ENCODE measurements around the gene RAB4A.
"Not testable (repeated sequence)": the region's sequence is repeated elsewhere in the genome, so short reads cannot be mapped to it uniquely, and the experiment has no call there.

The RAB4A gene

GRCh38 chr1:229281339-229281926, 10.5 kb downstream of the RAB4A start:
- Histone ChIP-seq H3K4me1 (ENCODE audit: control insufficient read depth in 2 of 2, insufficient read depth in 2 of 2, low read length in 2 of 2) (peaks cover 4 to 36% of the 10 kb centered on the region in 2 donors), H3K9ac (ENCODE audit: low read depth in 1 of 2, low read length in 2 of 2) (no peak overlapping the region), H3K36me3 (ENCODE audit: control insufficient read depth in 2 of 2, insufficient read depth in 2 of 2, low read length in 2 of 2) (peaks cover 0 to 7% of the 10 kb centered on the region in 2 donors), H3K27ac (ENCODE audit: low read depth in 2 of 2, low read length in 2 of 2) (peak overlapping the region; percentile 6 to 54), H3K9me3 (ENCODE audit: control insufficient read depth in 2 of 2, low read length in 2 of 2) (no peaks in the 10 kb centered on the region), H3K4me3 (ENCODE audit: low read length in 2 of 2) (no peak overlapping the region), H3K27me3 (ENCODE audit: control insufficient read depth in 2 of 2, insufficient read depth in 2 of 2, low read length in 2 of 2) (no peaks in the 10 kb centered on the region)

- peaks cover 0 to 4% of the 10 kb centered on the region in 2 donors for H3K36me3 ChIP-seq (ENCODE audit: control insufficient read depth in 2 of 2, insufficient read depth in 2 of 2, low read length in 2 of 2)
- peaks cover 4 to 33% of the 10 kb centered on the region in 2 donors for H3K4me1 ChIP-seq (ENCODE audit: control insufficient read depth in 2 of 2, insufficient read depth in 2 of 2, low read length in 2 of 2)
- H3K9ac ChIP-seq (ENCODE audit: low read depth in 1 of 2, low read length in 2 of 2): no peak overlapping the region
- no peak overlapping the region for H3K27ac ChIP-seq (ENCODE audit: low read depth in 2 of 2, low read length in 2 of 2)
- no peak overlapping the region for H3K4me3 ChIP-seq (ENCODE audit: low read length in 2 of 2)
- no peaks in the 10 kb centered on the region for H3K27me3 ChIP-seq (ENCODE audit: control insufficient read depth in 2 of 2, insufficient read depth in 2 of 2, low read length in 2 of 2)
- H3K9me3 ChIP-seq (ENCODE audit: control insufficient read depth in 2 of 2, low read length in 2 of 2): no peaks in the 10 kb centered on the region
These were observed 11.4 kb downstream of the RAB4A start for GRCh38 chr1:229282295-229282823.

- H3K4me1 ChIP-seq (ENCODE audit: control insufficient read depth in 2 of 2, insufficient read depth in 2 of 2, low read length in 2 of 2): peaks cover 4 to 32% of the 10 kb centered on the region in 2 donors
- H3K4me3 ChIP-seq (ENCODE audit: low read length in 2 of 2): no peak overlapping the region
- no peaks in the 10 kb centered on the region for H3K27me3 ChIP-seq (ENCODE audit: control insufficient read depth in 2 of 2, insufficient read depth in 2 of 2, low read length in 2 of 2)
- no peaks in the 10 kb centered on the region for H3K36me3 ChIP-seq (ENCODE audit: control insufficient read depth in 2 of 2, insufficient read depth in 2 of 2, low read length in 2 of 2)
- no peak overlapping the region for H3K27ac ChIP-seq (ENCODE audit: low read depth in 2 of 2, low read length in 2 of 2)
- no peak overlapping the region for H3K9ac ChIP-seq (ENCODE audit: low read depth in 1 of 2, low read length in 2 of 2)
- no peaks in the 10 kb centered on the region for H3K9me3 ChIP-seq (ENCODE audit: control insufficient read depth in 2 of 2, low read length in 2 of 2)
These were observed 12.3 kb downstream of the RAB4A start for GRCh38 chr1:229283183-229283611.

- Histone ChIP-seq H3K9ac (ENCODE audit: low read depth in 1 of 2, low read length in 2 of 2) (peak overlapping the region in 1 of 2 donors; percentile 7), H3K36me3 (ENCODE audit: control insufficient read depth in 2 of 2, insufficient read depth in 2 of 2, low read length in 2 of 2) (peaks cover 5% of the 10 kb centered on the region in 2 donors), H3K4me1 (ENCODE audit: control insufficient read depth in 2 of 2, insufficient read depth in 2 of 2, low read length in 2 of 2) (peaks cover 4 to 20% of the 10 kb centered on the region in 2 donors), H3K27ac (ENCODE audit: low read depth in 2 of 2, low read length in 2 of 2) (no peak overlapping the region), H3K27me3 (ENCODE audit: control insufficient read depth in 2 of 2, insufficient read depth in 2 of 2, low read length in 2 of 2) (no peaks in the 10 kb centered on the region), H3K9me3 (ENCODE audit: control insufficient read depth in 2 of 2, low read length in 2 of 2) (no peaks in the 10 kb centered on the region), H3K4me3 (ENCODE audit: low read length in 2 of 2) (no peak overlapping the region)
These were observed 14.0 kb downstream of the RAB4A start for GRCh38 chr1:229284887-229285286.

- no peaks in the 10 kb centered on the region for H3K27me3 ChIP-seq (ENCODE audit: control insufficient read depth in 2 of 2, insufficient read depth in 2 of 2, low read length in 2 of 2)
- no peaks in the 10 kb centered on the region for H3K9me3 ChIP-seq (ENCODE audit: control insufficient read depth in 2 of 2, low read length in 2 of 2)
- H3K27ac ChIP-seq (ENCODE audit: low read depth in 2 of 2, low read length in 2 of 2): no peak overlapping the region
- H3K4me1 ChIP-seq (ENCODE audit: control insufficient read depth in 2 of 2, insufficient read depth in 2 of 2, low read length in 2 of 2): peaks cover 4 to 14% of the 10 kb centered on the region in 2 donors
- no peak overlapping the region for H3K9ac ChIP-seq (ENCODE audit: low read depth in 1 of 2, low read length in 2 of 2)
- H3K36me3 ChIP-seq (ENCODE audit: control insufficient read depth in 2 of 2, insufficient read depth in 2 of 2, low read length in 2 of 2): peaks cover 5 to 11% of the 10 kb centered on the region in 2 donors
- no peak overlapping the region for H3K4me3 ChIP-seq (ENCODE audit: low read length in 2 of 2)
These were observed 14.5 kb downstream of the RAB4A start for GRCh38 chr1:229285440-229285839.

- Histone ChIP-seq H3K27ac (ENCODE audit: low read depth in 2 of 2, low read length in 2 of 2) (no peak overlapping the region), H3K9me3 (ENCODE audit: control insufficient read depth in 2 of 2, low read length in 2 of 2) (no peaks in the 10 kb centered on the region), H3K4me3 (ENCODE audit: low read length in 2 of 2) (no peak overlapping the region), H3K4me1 (ENCODE audit: control insufficient read depth in 2 of 2, insufficient read depth in 2 of 2, low read length in 2 of 2) (peaks cover 4 to 8% of the 10 kb centered on the region in 2 donors), H3K9ac (ENCODE audit: low read depth in 1 of 2, low read length in 2 of 2) (no peak overlapping the region), H3K36me3 (ENCODE audit: control insufficient read depth in 2 of 2, insufficient read depth in 2 of 2, low read length in 2 of 2) (peaks cover 9 to 13% of the 10 kb centered on the region in 2 donors), H3K27me3 (ENCODE audit: control insufficient read depth in 2 of 2, insufficient read depth in 2 of 2, low read length in 2 of 2) (no peaks in the 10 kb centered on the region)
These were observed 15.3 kb downstream of the RAB4A start for GRCh38 chr1:229286099-229286766.

GRCh38 chr1:229287267-229287666, 16.4 kb downstream of the RAB4A start:
- no peaks in the 10 kb centered on the region for H3K9me3 ChIP-seq (ENCODE audit: control insufficient read depth in 2 of 2, low read length in 2 of 2)
- no peak overlapping the region for H3K9ac ChIP-seq (ENCODE audit: low read depth in 1 of 2, low read length in 2 of 2)
- no peaks in the 10 kb centered on the region for H3K27me3 ChIP-seq (ENCODE audit: control insufficient read depth in 2 of 2, insufficient read depth in 2 of 2, low read length in 2 of 2)
- H3K36me3 ChIP-seq (ENCODE audit: control insufficient read depth in 2 of 2, insufficient read depth in 2 of 2, low read length in 2 of 2): peaks cover 10 to 17% of the 10 kb centered on the region in 2 donors
- H3K4me3 ChIP-seq (ENCODE audit: low read length in 2 of 2): no peak overlapping the region
- H3K4me1 ChIP-seq (ENCODE audit: control insufficient read depth in 2 of 2, insufficient read depth in 2 of 2, low read length in 2 of 2): peaks cover 0 to 4% of the 10 kb centered on the region in 2 donors
- no peak overlapping the region for H3K27ac ChIP-seq (ENCODE audit: low read depth in 2 of 2, low read length in 2 of 2)

GRCh38 chr1:229288516-229288915, 17.6 kb downstream of the RAB4A start:
- no peak overlapping the region for H3K27ac ChIP-seq (ENCODE audit: low read depth in 2 of 2, low read length in 2 of 2)

GRCh38 chr1:229291686-229292085, 20.8 kb downstream of the RAB4A start:
- H3K9me3 ChIP-seq (ENCODE audit: control insufficient read depth in 2 of 2, low read length in 2 of 2); H3K27me3 ChIP-seq (ENCODE audit: control insufficient read depth in 2 of 2, insufficient read depth in 2 of 2, low read length in 2 of 2); H3K4me1 ChIP-seq (ENCODE audit: control insufficient read depth in 2 of 2, insufficient read depth in 2 of 2, low read length in 2 of 2); H3K4me3 ChIP-seq (ENCODE audit: low read length in 2 of 2); H3K9ac ChIP-seq (ENCODE audit: low read depth in 1 of 2, low read length in 2 of 2); H3K27ac ChIP-seq (ENCODE audit: low read depth in 2 of 2, low read length in 2 of 2): not testable (repeated sequence)
- H3K36me3 ChIP-seq (ENCODE audit: control insufficient read depth in 2 of 2, insufficient read depth in 2 of 2, low read length in 2 of 2): peaks cover 20 to 25% of the 10 kb centered on the region in 2 donors

More at GRCh38 chr1:229288516-229288915, 17.6 kb downstream of the RAB4A start:
- Histone ChIP-seq H3K4me3 (ENCODE audit: low read length in 2 of 2) (no peak overlapping the region), H3K9ac (ENCODE audit: low read depth in 1 of 2, low read length in 2 of 2) (no peak overlapping the region), H3K27me3 (ENCODE audit: control insufficient read depth in 2 of 2, insufficient read depth in 2 of 2, low read length in 2 of 2) (no peaks in the 10 kb centered on the region), H3K4me1 (ENCODE audit: control insufficient read depth in 2 of 2, insufficient read depth in 2 of 2, low read length in 2 of 2) (peaks cover 0 to 4% of the 10 kb centered on the region in 2 donors), H3K9me3 (ENCODE audit: control insufficient read depth in 2 of 2, low read length in 2 of 2) (no peaks in the 10 kb centered on the region), H3K36me3 (ENCODE audit: control insufficient read depth in 2 of 2, insufficient read depth in 2 of 2, low read length in 2 of 2) (peaks cover 16 to 22% of the 10 kb centered on the region in 2 donors)

- Histone ChIP-seq H3K9ac (ENCODE audit: low read depth in 1 of 2, low read length in 2 of 2) (no peak overlapping the region), H3K4me1 (ENCODE audit: control insufficient read depth in 2 of 2, insufficient read depth in 2 of 2, low read length in 2 of 2) (no peaks in the 10 kb centered on the region), H3K36me3 (ENCODE audit: control insufficient read depth in 2 of 2, insufficient read depth in 2 of 2, low read length in 2 of 2) (peaks cover 29% of the 10 kb centered on the region in 2 donors), H3K4me3 (ENCODE audit: low read length in 2 of 2) (no peak overlapping the region), H3K9me3 (ENCODE audit: control insufficient read depth in 2 of 2, low read length in 2 of 2) (no peaks in the 10 kb centered on the region), H3K27ac (ENCODE audit: low read depth in 2 of 2, low read length in 2 of 2) (no peak overlapping the region), H3K27me3 (ENCODE audit: control insufficient read depth in 2 of 2, insufficient read depth in 2 of 2, low read length in 2 of 2) (no peaks in the 10 kb centered on the region)
These were observed 22.8 kb downstream of the RAB4A start for GRCh38 chr1:229293528-229294204.
